GM21723 (cell line): ENCODE results near the gene CFAP91.
"Not testable (repeated sequence)": the region's sequence is repeated elsewhere in the genome, so short reads cannot be mapped to it uniquely, and the experiment has no call there.

Experiments
- ATAC-seq: cut with Tn5 transposase; IDR thresholded peaks from one replicate; pipeline ENCODE4 v1.9.1; 2021; ENCODE audit warnings: mild to moderate bottlenecking, moderate library complexity; ENCODE audit not compliant: unreplicated experiment

Gene CFAP91

GRCh38 chr3:119676771-119677640, 25.8 kb upstream of the CFAP91 start, which contains the start of gene COX17:
TSS of gene COX17 (minus strand) at chr3:119677406. CDS start at chr3:119677310, 96 bp downstream.
- ATAC-seq, result peak; percentile 88

GRCh38 chr3:119677641-119677934, 25.2 kb upstream of the CFAP91 start:
- no peak for ATAC-seq

DNA sequence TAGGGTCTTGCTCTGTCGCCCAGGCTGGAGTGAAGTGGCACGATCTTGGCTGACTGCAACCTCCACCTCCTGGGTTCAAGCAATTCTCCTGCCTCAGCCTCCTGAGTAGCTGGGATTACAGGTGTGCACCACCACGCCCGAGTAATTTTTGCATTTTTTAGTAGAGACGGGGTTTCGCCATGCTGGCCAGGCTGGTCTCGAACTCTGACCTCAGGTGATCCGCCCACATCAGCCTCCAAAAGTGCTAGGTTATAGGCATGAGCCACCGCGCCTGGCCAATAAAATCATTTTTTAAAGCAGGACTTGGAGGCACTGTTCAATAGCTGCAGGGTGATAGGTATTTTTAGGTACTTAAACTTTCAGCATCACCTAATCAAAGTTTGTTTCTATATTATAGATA, 24.6 kb upstream of the CFAP91 start:
- ATAC-seq, result not testable (repeated sequence)

DNA sequence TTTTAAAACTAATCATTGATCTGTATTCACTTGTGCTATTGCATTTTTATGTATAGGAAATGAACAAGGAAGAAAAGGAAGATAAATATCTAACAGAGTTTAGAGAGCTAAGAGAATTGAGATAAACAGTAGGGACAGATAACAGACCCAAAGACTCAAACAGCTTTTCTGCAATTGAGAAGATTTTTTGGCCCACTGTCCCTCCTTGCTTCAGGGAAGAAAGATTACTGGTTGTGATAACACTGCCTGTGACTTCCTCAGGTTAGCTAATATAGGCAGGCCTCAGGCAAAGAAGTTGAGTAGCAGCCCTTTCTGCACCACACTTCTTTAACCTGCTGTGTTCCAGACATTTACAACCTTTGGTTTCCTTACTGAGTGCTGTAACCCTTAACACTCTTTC, 22.9 kb upstream of the CFAP91 start:
- no peak for ATAC-seq

DNA sequence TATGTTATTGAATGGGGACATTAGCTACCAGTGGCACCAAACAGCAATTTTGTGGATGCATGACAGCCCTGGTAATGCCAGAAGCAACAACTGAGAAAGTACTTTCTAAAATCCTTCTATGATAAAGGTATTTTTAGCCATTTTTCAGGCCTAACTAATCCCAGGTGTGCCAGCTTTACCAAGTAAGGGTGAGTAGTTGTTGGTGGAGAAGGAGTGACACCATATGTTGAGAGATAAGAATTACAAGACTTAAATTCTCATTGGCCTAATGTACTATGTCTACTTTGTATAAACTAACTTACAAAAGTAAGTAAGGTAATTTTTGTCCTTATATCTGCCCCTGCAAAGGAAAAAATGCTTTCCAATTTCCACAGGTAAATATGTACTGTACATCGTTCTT, 21.5 kb upstream of the CFAP91 start:
- no peak for ATAC-seq

DNA sequence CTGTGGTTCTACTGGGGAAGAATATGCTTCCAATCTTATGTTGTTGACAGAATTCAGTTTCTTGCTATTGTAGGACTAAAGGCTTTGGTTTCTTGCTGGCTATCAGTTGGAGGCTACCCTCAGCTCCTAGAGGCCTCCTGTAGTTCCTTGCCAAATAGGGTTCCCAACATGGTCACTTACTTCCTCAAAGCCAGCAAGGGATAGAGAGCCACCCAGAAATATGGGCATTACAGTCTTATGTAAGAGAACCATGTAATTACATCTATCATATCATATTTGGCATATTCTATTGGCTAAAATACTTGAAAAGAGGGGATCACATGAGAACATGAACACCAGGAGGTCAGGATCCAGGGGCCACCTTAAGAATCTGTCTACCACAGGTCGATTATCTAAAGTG, 19.4 kb upstream of the CFAP91 start:
- no peak for ATAC-seq

DNA sequence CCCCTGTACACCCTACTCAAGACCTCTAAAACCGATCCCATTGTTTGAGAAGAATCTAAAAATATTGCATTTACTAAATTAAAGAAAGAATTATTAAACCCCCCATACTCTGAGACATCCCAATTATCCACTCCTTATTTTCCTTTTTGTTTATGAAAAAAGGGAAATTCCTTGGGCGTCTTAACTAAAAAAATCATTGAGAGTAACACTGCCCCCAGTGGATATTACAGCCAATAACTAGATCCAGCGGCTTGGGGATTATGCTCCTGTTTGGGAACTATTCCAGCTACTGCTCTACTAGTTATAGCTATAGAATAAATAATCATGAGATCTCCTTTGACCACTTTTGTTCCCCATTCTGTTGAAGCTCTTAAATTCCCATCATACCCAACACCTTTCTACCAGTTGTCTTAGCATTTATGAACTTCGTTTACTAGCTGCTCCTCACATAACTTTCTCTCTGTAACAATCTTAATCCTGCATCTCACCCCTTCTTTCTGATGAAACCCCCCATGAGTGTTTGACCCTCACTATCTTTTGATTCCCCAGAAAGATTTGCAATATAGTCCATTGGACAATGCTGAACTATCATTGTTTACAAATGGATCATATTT, 12.7 kb upstream of the CFAP91 start:
- no peak for ATAC-seq

- no peak for ATAC-seq
These were observed 7.3 kb upstream of the CFAP91 start for GRCh38 chr3:119695480-119695879.

- ATAC-seq, result peak; percentile 69
These were observed 5.4 kb upstream of the CFAP91 start for GRCh38 chr3:119697394-119697793.

DNA sequence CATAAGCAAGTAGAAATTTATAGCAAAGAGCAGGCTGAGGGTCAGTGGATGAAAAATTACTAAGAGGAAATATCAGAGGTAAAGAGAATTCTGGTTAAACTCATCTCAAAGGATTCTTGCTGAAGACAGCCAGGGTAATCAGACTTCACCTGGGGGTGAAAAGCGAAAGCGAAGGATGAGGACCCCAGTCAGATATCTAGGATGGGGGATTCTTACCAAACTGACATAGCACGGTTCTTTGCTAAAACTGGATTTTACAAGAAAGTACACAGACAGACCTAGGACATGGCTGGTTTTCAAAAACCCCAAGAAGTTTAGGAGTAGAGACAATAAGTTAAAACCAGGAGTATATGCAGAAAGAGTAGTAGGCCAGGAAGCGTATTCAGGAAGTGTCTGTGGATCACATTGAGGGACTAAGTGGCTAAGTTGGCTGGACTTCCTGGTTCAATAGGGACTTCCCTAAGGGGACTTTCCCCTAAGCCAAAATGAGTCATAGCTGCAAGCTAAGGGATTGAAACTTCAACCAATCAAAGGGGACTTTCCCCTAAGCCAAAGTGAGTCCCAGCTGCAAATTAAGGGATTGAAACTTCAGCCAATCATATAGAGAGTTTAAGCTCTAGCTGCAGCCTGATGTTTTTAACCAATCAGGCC, 2.4 kb upstream of the CFAP91 start:
- ATAC-seq, result peak; percentile 43

GRCh38 chr3:119700920-119701734, 1.7 kb upstream of the CFAP91 start:
- ATAC-seq, result peak; percentile 6

GRCh38 chr3:119703820-119704531, 1.2 kb downstream of the CFAP91 start:
- ATAC-seq, result no peak

DNA sequence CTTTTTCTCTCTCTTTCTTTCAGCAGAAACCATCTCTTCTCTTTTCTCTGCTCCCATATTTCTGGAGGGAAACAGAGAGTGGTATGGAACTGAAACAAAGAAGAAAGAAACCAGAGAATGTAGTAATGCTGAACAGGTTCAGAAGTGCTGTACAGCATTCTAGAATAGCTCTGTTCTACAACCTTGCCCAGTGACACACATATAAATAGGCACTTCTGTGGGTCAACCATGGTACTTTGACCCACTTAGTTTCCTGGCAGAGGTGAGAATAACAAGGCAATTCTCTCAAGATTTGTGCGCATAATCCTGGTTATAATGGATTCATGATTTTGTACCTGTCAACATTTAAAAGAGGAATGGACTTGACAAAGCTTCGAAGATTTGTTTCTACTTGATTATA, 12.3 kb downstream of the CFAP91 start:
- no peak for ATAC-seq

DNA sequence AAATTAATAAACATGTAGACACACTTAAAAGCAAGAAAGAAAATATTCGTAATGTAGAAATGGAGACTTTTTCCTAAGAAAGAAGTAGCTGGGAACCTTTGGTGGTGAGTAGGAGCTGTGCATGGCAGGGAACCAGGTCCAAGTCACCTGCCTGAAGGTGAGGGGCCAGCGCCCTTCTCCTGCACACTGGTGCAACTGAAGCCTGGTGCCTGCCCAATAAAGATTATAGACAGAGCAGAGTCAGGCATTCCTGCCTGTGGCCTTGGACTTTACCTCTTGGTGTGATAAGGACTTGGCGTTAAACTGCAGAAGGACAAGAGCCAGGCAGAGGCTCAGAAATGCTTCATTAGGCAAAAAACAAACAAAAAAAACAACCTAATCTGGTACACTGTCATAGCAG, 14.2 kb downstream of the CFAP91 start:
- ATAC-seq, result no peak

GRCh38 chr3:119717520-119717919, 14.7 kb downstream of the CFAP91 start:
- ATAC-seq, result no peak

- no peak for ATAC-seq
These were observed 20.2 kb downstream of the CFAP91 start for GRCh38 chr3:119723022-119723421.

GRCh38 chr3:119726909-119727308, 24.1 kb downstream of the CFAP91 start:
- ATAC-seq, result no peak

- no peak for ATAC-seq
These were observed 27.2 kb downstream of the CFAP91 start for GRCh38 chr3:119729996-119730395.

DNA sequence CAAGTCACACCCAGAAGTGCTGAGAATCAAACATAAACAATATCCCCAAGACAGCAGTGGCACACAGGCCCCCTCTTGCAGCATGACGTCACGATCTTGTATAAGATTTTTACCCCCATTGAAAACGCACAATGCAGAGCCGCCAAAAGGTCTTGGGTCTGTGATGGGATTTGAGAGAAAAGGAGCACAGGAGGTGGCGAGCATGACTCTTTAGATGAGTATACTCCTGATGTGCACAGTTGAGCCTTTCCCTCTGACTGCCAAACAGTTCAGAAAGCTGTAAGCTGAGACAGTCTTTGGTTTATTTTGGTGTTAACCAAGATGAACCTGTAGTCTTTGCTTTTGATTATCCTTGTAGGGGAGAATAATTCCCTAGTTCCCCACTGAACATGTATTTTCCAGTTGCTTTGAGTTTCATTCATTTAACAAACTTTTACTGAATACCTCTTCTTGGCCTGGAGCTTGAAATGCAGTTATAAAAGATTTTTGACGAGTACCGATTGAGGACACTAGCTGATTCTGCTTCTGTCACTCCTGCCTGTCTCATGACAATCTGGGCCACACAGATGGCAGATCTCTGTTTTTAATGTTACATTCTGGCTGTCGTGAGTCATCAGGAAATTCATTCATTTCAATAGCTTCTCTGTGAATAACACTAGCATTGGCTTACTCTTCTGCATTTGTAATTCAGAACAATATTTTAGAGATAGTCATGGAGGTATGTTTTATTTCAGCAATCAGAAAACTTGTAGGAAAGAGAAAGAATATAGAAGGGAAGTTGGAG, 28.9 kb downstream of the CFAP91 start:
- no peak for ATAC-seq

DNA sequence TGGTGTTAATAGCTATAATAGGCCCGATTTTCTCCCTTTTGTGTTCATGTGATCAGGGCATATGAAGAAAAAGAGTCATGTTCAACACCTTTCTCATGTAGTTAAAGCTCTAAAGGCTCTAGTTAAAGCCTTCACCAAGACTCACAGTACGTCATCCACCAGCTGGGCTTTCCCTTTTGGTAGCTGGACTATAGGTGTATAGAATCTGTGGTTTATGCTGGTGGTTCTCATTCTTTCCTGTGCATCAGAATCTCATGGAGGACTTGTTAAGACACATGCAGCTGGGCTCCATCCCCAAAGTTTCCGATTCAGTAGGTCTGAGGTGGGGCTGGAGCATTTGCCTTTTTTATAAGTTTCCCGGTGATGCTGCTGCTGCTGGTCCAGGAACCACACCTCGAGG, 31.0 kb downstream of the CFAP91 start:
- peak; percentile 55 for ATAC-seq
